HG03469 (cell line): ENCODE data around the gene LYPLA2.
"Not testable (repeated sequence)": the region's sequence is repeated elsewhere in the genome, so short reads cannot be mapped to it uniquely, and the experiment has no call there.

Experiments
- ATAC-seq: cut with Tn5 transposase; IDR thresholded peaks from one replicate; pipeline ENCODE4 v1.9.1; 2021; ENCODE audit warnings: mild to moderate bottlenecking, moderate library complexity, moderate number of reproducible peaks; ENCODE audit not compliant: unreplicated experiment

Gene LYPLA2

DNA sequence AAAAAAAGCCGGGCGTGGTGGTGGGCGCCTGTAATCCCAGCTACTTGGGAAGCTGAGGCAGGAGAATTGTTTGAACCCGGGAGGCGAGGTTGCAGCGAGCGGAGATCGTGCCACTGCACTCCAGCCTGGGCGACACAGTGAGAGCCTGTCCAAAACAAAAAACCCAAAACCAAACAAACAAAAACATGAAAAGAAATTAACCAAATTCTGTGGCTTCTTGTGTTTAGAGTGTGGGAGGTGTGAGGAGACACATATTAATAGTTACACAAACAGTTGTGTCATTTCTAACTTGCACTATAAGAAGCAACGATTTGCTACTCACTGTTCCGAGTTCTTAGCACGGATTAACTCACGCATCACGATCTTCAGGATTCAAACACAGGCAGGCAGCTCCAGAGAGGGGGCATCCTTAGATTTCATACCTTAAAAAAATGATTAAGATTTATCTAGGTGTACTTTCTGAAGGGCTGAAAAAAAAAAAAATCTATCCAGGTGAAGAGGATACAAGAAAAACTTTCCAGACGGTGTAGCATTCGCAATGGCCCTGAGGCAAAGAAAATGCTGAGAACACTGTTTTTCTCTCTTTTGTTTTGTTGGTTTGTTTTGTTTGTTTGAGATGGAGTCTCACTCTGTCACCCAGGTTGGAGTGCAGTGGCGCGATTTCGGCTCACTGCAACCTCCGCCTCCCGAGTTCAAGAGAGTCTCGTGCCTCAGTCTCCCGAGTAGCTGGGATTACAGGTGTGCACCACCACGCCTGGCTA lies 35.0 kb downstream of the LYPLA2 start:
- ATAC-seq = no peak

DNA sequence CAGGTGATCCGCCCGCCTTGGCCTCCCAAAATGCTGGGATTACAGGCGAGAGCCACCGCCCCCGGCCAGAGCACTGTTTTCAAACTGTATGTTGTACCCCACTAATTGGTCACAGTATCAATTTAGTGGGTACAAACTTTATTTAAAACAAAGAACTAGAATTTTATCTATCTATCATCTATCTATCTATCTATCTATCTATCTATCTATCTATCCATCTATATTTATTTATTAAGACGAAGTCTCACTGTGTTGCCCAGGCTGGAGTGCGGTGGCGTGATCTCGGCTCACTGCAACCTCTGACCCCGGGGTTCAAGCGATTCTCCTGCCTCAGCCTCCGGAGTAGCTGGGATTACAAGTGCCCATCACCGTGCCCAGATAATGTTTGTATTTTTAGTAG lies 35.6 kb downstream of the LYPLA2 start:
- not testable (repeated sequence) for ATAC-seq

DNA sequence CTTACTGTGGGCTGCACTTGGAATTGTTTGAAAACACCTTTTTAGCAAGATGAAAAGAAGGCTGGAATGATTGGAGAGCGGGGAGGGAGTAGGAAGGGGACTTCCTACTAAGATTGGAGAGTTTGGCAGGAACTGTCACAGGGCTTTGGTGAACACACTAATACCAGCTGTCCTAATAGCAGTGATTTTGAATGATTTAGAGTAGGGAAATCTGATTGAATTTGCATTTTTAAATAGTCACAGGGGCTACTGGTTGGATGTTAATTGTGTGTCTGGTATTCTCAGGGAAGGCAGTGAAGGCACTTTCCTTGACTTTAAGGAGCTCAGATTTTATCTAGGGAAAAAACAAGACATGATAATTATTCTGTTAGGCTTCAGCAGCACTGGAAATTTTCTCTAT lies 36.8 kb downstream of the LYPLA2 start:
- ATAC-seq = no peak

DNA sequence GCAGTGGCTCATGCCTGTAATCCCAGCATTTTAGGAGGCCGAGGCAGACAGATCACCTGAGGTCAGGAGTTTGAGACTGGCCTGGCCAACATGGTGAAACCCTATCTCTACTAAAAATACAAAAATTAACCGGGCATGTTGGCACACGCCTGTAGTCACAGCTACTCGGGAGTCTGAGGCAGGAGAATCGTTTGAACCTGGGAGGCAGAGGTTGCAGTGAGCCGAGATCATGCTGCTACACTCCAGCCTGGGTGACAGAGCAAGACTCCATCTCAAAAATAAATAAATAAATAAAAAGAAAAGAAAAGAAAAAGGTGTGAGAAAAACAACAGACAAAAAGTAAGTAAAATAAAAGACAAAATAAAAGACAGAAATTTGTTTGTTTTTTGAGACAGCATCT lies 43.2 kb downstream of the LYPLA2 start:
- ATAC-seq = not testable (repeated sequence)

DNA sequence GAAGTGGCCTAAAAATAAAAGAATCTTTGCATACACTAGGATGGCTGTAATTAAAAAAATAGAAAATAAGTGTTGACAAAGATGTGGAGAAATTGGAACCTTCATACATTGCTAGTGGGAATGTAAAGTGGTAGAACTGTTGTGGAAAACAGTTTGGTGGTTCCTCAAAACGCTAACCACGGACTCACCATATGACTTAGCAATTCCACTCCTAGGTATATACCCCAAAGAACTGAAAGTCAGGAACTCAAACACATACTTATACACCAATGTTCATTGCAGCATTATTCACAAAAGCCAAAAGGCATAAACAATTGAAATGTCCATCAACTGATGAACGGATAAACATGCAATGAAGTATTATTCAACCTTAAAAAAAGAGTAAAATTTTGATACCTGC lies 45.1 kb downstream of the LYPLA2 start:
- no peak for ATAC-seq

DNA sequence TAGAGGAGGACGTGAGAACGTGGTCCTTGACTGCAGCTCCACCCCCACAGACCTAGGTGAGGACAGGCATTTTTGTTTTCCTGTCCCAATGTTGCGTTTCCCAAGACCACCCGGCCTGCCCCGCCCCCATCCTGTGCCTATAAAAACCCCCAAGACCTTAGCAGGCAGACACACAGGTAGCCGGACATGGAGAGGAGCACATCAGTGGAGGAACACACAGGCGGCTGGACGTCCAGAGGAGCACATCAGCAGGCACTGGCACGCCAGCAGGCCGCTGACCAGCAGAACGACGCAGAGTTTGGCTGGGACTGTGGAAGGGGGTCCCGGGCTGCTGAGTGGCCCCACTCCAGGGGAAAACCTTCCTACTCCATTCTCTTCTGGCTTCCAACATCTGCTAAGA lies 47.0 kb downstream of the LYPLA2 start:
- no peak for ATAC-seq

DNA sequence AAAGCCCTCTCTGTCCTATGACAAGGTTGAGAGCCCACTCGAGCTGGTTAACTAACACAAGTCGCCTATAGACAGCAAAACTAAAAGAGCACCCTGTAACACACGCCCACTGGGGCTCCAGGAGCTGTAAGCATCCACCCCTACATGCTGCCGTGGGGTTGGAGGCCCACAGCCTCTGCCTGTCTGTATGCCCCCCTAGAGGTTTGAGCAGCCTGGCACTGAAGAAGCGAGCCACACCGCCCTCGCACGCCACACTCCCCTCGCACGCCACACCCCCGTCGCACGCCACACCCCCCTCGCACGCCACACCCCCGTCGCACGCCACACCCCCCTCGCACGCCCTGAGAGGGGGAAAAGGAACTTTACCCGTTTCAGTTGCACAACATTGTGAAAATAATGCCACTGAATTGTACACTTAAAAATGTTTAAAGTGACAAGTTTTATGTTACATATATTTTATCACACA lies 47.5 kb downstream of the LYPLA2 start:
- ATAC-seq = no peak

DNA sequence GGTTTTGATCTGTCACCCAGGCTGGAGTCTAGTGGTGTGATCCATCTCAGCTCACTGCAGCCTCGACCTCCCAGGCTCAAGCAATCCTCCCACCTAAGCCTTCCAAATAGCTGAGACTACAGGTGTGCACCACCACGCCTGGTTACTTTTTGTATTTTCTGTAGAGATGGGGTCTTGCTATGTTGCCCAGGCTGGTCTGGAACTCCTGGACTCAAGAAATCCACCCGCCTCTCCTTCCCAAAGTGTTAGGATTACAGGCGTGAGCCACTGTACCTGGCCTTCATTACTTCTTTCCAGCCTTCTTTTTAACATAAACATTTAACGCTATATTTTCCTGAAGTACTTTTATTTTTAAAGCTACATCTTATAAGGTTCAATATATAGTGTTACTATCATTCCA lies 52.7 kb downstream of the LYPLA2 start:
- ATAC-seq = no peak
